Osteocyte (in vitro differentiated cells): ENCODE data around the gene GABRB3. TPM values are rescaled to one million over a fixed set of nuclear protein-coding genes. Genes with fewer than 3 reads are reported as not detected.

Experiments
- DNase-seq: peaks from one replicate; pipeline ENCODE4 v3.0.0; 2021; ENCODE audit warnings: mixed read lengths; ENCODE audit not compliant: unreplicated experiment; ENCODE audit errors: extremely low spot score
- H3K27ac Mint-ChIP-seq: one replicate; pipeline ENCODE4 v1.8.0; 2021; ENCODE audit warnings: mild to moderate bottlenecking, mixed read lengths; ENCODE audit not compliant: unreplicated experiment
- H3K27me3 Mint-ChIP-seq: one replicate; pipeline ENCODE4 v1.8.0; 2021; ENCODE audit warnings: mixed read lengths; ENCODE audit not compliant: unreplicated experiment
- H3K36me3 Mint-ChIP-seq: one replicate; pipeline ENCODE4 v1.8.0; 2021; ENCODE audit warnings: mixed read lengths; ENCODE audit not compliant: unreplicated experiment
- H3K4me1 Mint-ChIP-seq: one replicate; pipeline ENCODE4 v1.8.0; 2021; ENCODE audit warnings: mixed read lengths; ENCODE audit not compliant: unreplicated experiment
- H3K4me3 Mint-ChIP-seq: one replicate; pipeline ENCODE4 v1.8.0; 2021; ENCODE audit warnings: mild to moderate bottlenecking, moderate library complexity, mixed read lengths; ENCODE audit not compliant: unreplicated experiment
- H3K9me3 Mint-ChIP-seq: one replicate; pipeline ENCODE4 v1.8.0; 2021; ENCODE audit warnings: mixed read lengths; ENCODE audit not compliant: unreplicated experiment
- CTCF ChIP-seq: fragments of 200-600 bp; sonication (generic); IDR thresholded peaks from 2 replicates; pipeline ENCODE4 v1.5.0; 2021; ENCODE audit warnings: antibody characterized with exemption, mild to moderate bottlenecking, moderate library complexity
- total RNA-seq: library from RNA; stranded (reverse); gene quantifications from 2 replicates; pipeline ENCODE4 v1.2.1, GENCODE V29; 2021

The GABRB3 gene
- total RNA-seq, 1 donor from 2014 or later, result 7.4 TPM

- TF ChIP-seq CTCF, result no peak
- Mint-ChIP-seq H3K36me3 (peaks cover 3% of the 10 kb centered on the region), H3K9me3 (peaks cover 8% of the 10 kb centered on the region), H3K4me1 (no peaks in the 10 kb centered on the region), H3K4me3 (no peak overlapping the region), H3K27me3 (no peaks in the 10 kb centered on the region), H3K27ac (no peak overlapping the region)
- no peak for DNase-seq
Observed at GRCh38 chr15:26614734-26615133, 158.1 kb downstream of the GABRB3 start.

- no peak overlapping the region for H3K4me3 Mint-ChIP-seq
- H3K27me3 Mint-ChIP-seq, result no peaks in the 10 kb centered on the region
- H3K9me3 Mint-ChIP-seq, result peaks cover 45% of the 10 kb centered on the region
- peaks cover 10% of the 10 kb centered on the region for H3K36me3 Mint-ChIP-seq
- no peak for DNase-seq
- no peaks in the 10 kb centered on the region for H3K4me1 Mint-ChIP-seq
- H3K27ac Mint-ChIP-seq, result no peak overlapping the region
- no peak for TF ChIP-seq CTCF
Observed at GRCh38 chr15:26598704-26599103, 174.2 kb downstream of the GABRB3 start.

DNA sequence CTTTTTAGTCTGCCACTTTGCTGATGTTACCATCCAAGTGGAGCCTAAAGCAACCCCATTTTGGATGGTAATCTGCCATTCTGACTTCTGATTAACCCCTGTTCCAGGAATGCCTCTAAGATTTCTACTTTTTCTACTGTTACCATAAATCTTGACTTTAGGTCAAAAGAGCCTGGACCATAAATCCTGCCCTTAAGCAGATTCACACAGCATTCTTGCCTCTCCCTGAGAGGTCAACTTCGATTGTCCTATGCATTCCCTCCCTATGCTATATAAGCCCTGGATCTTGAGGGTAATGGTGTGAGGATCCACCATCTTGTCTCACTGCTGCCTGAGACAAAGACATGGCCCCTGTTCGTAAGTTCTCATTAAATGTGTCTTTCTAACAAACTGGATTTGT, 177.3 kb downstream of the GABRB3 start:
- no peak for DNase-seq
- TF ChIP-seq CTCF, result no peak
- H3K4me1 Mint-ChIP-seq, result no peaks in the 10 kb centered on the region
- H3K4me3 Mint-ChIP-seq, result no peak overlapping the region
- no peaks in the 10 kb centered on the region for H3K27me3 Mint-ChIP-seq
- H3K27ac Mint-ChIP-seq, result no peak overlapping the region
- H3K9me3 Mint-ChIP-seq, result peaks cover 23% of the 10 kb centered on the region
- H3K36me3 Mint-ChIP-seq, result no peaks in the 10 kb centered on the region

- Mint-ChIP-seq H3K9me3 (peaks cover 8% of the 10 kb centered on the region), H3K27me3 (no peaks in the 10 kb centered on the region), H3K27ac (no peak overlapping the region), H3K4me3 (no peak overlapping the region), H3K36me3 (no peaks in the 10 kb centered on the region), H3K4me1 (no peaks in the 10 kb centered on the region)
- DNase-seq, result no peak
- no peak for TF ChIP-seq CTCF
Observed at GRCh38 chr15:26590676-26591075, 182.2 kb downstream of the GABRB3 start.

- TF ChIP-seq CTCF, result no peak
- H3K36me3 Mint-ChIP-seq, result peaks cover 12% of the 10 kb centered on the region
- no peak overlapping the region for H3K4me3 Mint-ChIP-seq
- peaks cover 12% of the 10 kb centered on the region for H3K9me3 Mint-ChIP-seq
- H3K27me3 Mint-ChIP-seq, result no peaks in the 10 kb centered on the region
- no peak overlapping the region for H3K27ac Mint-ChIP-seq
- no peaks in the 10 kb centered on the region for H3K4me1 Mint-ChIP-seq
- no peak for DNase-seq
Observed at GRCh38 chr15:26582840-26583239, 190.0 kb downstream of the GABRB3 start.
